HG03558 (cell line): ENCODE data around the gene FSTL4.

ENCODE experiments used
- ATAC-seq: cut with Tn5 transposase; IDR thresholded peaks from one replicate; pipeline ENCODE4 v1.9.1; 2021; ENCODE audit warnings: moderate number of reproducible peaks; ENCODE audit not compliant: unreplicated experiment; ENCODE audit errors: extremely low read depth

The FSTL4 gene

GRCh38 chr5:133523013-133523658, 89.2 kb downstream of the FSTL4 start:
- ATAC-seq: no peak

DNA sequence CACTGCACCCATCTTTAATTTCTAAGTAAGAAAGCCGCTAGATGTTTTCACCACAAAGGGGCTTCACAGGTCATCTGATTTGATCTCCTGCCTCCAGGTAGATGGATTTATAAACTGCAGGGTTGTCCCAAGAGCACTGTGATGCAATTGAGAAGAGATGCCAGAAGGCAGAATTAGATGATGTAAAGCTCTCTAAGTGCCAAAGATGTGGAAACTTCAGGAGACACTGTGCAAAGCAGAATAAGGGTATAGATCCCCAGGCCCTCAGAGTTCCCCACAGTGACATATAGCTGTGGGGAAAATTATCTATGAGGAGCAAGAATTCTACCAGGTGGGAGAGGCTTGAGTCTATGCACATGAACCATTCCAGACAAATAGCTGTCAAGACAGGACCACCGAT, 90.5 kb downstream of the FSTL4 start:
- no peak for ATAC-seq

GRCh38 chr5:133520991-133521706, 91.2 kb downstream of the FSTL4 start:
- ATAC-seq: no peak

DNA sequence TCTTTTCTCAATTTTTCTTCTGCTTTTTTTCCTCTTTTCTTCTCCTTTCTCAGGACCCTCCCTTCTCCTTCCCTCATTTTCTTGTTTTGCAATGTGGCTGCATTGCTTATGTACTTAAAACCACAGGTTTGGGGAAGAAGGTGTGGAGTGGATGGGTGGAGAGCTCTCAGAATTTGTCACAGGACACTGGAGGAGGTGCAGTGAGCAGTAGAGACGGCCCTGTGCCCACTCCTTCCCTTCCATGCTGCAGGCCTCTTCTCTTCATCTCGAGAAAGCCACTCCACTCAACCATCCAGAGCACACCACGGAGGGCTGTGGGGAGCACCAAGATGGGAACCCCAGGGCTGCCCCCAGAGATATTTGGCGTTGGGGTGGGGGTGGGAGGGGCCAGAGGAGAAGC, 92.3 kb downstream of the FSTL4 start:
- ATAC-seq: no peak

GRCh38 chr5:133519191-133519590, 93.2 kb downstream of the FSTL4 start:
- ATAC-seq: no peak

- no peak for ATAC-seq
Measured at GRCh38 chr5:133514456-133514855, 97.9 kb downstream of the FSTL4 start.

DNA sequence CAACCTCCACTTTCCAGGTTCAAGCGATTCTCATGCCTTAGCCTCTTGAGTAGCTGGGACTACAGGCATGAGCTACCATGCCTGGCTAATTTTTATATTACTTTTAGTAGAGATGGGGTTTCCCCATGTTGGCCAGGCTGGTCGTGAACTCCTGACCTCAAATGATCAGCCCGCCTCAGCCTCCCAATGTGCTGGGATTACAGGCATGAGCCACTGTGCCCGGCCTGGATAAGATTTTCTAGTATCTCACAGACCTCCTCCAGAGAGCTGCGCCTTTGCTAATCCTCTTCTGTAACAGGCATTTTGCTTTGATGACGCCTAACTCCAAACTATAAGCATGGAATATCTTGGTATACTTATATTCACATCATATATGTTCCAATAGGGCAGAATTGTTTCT, 99.4 kb downstream of the FSTL4 start:
- ATAC-seq: no peak

GRCh38 chr5:133511653-133512235, 100.6 kb downstream of the FSTL4 start:
- no peak for ATAC-seq

GRCh38 chr5:133510634-133511262, 101.6 kb downstream of the FSTL4 start:
- ATAC-seq: no peak

GRCh38 chr5:133509742-133510079, 102.6 kb downstream of the FSTL4 start:
- no peak for ATAC-seq

GRCh38 chr5:133508845-133509741, 103.2 kb downstream of the FSTL4 start:
- no peak for ATAC-seq

DNA sequence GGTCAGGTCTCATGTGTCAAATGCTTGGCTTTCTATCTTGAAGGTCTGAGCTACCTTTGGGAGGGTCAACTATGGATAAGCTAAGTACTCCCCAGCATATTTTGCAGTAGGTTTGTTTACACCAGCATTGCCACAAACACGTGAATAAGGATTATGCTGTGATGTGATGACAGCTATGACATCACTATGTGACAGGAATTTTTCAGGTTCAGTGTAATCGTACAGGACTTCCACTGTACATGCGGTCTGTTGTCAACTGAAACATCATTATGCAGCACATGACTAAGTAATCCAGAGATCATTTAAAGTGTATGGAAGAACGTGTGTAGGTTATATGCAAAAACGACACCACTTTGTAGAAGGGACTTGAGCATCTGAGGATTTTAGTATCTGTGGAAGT, 104.0 kb downstream of the FSTL4 start:
- no peak for ATAC-seq

DNA sequence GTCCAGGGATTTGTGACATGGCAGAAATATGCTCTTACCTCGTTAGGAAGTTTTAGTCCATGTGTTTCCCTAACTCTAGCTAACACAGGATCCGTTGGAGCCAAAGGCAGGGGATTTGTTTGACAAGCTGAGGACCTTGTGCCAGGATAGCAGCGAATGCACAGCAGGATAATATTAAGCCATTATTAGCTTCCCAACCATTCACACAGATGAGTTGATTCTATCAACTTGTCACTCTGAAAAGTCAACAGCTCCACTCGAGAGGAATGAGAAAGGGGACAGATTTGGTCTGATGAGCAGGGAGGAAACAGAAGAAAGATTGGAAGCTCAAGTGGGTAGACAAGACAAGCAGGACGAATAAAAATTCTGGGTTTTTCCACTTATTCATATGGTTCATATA, 106.2 kb downstream of the FSTL4 start:
- ATAC-seq: no peak

GRCh38 chr5:133503511-133503910, 108.8 kb downstream of the FSTL4 start:
- ATAC-seq: no peak

DNA sequence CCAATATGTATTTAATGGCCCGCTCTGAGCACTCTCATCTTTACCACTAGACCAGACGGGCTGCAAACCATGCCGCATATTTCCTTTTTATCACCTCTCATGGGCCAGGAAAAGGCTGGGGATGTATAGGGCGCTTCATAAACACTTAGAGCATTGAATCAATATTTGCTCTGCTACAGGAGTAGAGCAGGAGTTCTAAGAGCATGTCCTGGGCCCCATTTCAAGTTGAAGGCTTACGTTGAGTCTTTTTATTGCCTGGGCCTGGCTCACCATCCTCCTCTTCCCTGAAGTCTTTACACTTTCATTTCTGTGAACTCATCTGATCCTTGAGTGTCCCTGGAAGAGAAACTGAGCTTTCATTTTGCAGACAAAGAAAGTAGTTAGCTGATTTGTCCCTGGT, 112.4 kb downstream of the FSTL4 start:
- ATAC-seq: no peak

- ATAC-seq: no peak
Measured at GRCh38 chr5:133497608-133498348, 114.6 kb downstream of the FSTL4 start.

DNA sequence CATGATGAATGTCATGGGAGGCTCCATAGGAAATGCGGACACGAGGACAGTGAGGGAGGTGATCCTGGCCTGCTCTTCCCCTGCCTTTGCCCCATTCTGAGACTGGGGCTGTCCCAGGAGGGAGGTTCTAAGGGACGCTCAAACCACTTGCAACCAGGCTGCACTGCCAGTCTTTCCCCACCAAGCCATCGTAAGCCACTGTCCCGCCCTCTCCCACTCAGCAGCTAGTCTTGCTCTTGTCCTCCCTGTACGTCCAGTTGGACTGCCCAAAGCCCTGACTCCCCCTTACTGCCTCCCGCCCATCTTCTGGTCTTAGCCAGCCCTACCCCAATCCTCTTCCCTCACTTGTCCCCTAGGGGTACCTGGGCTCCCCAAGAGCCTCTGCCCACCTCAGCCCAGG, 115.7 kb downstream of the FSTL4 start:
- no peak for ATAC-seq

GRCh38 chr5:133494923-133495246, 117.5 kb downstream of the FSTL4 start:
- ATAC-seq: no peak

DNA sequence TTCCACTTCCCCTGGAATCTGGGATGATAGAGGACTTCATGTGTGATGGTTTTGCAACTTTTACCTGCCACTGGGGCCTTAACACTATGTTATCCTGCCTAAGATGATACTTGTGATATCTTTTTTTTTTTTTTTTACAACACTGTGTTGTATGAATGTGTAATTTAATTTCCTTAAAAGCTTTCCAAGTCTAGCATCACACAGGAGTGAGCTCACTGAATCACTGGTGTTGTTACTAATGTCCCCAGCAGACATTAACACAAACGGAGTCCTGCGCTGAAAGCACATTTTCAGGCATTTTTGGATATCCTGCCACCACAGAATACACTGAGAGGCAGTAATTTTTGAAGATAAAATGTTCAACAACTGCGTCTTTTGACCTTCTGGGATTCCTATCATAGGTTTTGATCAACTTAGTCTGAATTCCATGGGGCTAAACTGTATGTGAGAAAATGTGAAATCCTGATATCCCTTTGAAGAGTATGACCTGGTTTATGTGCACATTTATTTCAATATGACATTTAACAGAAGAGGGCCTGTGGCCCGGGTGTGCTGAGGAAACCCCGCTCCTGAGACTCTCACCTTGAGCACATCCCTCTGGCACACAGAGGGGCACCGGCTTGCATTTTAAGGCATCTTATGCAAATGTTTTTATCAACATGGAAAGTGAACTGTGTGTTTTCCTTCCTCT, 118.0 kb downstream of the FSTL4 start:
- ATAC-seq: no peak
